Globus pallidus (tissue), 1 donor: ENCODE results near the gene TRABD2A.

ENCODE experiments used
- DNase-seq: peaks from one replicate; pipeline ENCODE4 v3.0.0-alpha.2; 2015; ENCODE audit warnings: low spot score

Gene TRABD2A

GRCh38 chr2:84817239-84817655, 63.6 kb downstream of the TRABD2A start:
- no peak for DNase-seq

- no peak for DNase-seq
Measured at GRCh38 chr2:84816426-84817026, 64.4 kb downstream of the TRABD2A start.

- DNase-seq: no peak
Measured at GRCh38 chr2:84815146-84815545, 65.7 kb downstream of the TRABD2A start.

- DNase-seq: no peak
Measured at GRCh38 chr2:84811839-84812431, 68.9 kb downstream of the TRABD2A start.

GRCh38 chr2:84808279-84808678, 72.6 kb downstream of the TRABD2A start:
- no peak for DNase-seq

GRCh38 chr2:84807063-84807485, 73.8 kb downstream of the TRABD2A start:
- DNase-seq: no peak

- DNase-seq: no peak
Measured at GRCh38 chr2:84805250-84805958, 75.5 kb downstream of the TRABD2A start.

- no peak for DNase-seq
Measured at GRCh38 chr2:84801811-84802210, 79.1 kb downstream of the TRABD2A start.

- DNase-seq: no peak
Measured at GRCh38 chr2:84800194-84800805, 80.6 kb downstream of the TRABD2A start.

- no peak for DNase-seq
Measured at GRCh38 chr2:84799772-84800171, 81.1 kb downstream of the TRABD2A start.

- peak; percentile 44 for DNase-seq
Measured at GRCh38 chr2:84797271-84797670, 83.6 kb downstream of the TRABD2A start.

GRCh38 chr2:84796798-84797197, 84.1 kb downstream of the TRABD2A start:
- DNase-seq: no peak

- DNase-seq: no peak
Measured at GRCh38 chr2:84793641-84794040, 87.2 kb downstream of the TRABD2A start.

- no peak for DNase-seq
Measured at GRCh38 chr2:84792856-84793522, 87.9 kb downstream of the TRABD2A start.

- DNase-seq: no peak
Measured at GRCh38 chr2:84788498-84788897, 92.4 kb downstream of the TRABD2A start.

GRCh38 chr2:84788027-84788426, 92.9 kb downstream of the TRABD2A start:
- no peak for DNase-seq

GRCh38 chr2:84786601-84787000, 94.3 kb downstream of the TRABD2A start:
- no peak for DNase-seq

- no peak for DNase-seq
Measured at GRCh38 chr2:84785950-84786349, 94.9 kb downstream of the TRABD2A start.

GRCh38 chr2:84782717-84783442, 98.0 kb downstream of the TRABD2A start:
- no peak for DNase-seq

- DNase-seq: no peak
Measured at GRCh38 chr2:84781942-84782716, 98.8 kb downstream of the TRABD2A start.

- DNase-seq: no peak
Measured at GRCh38 chr2:84779781-84780180, 101.1 kb downstream of the TRABD2A start.
